Right atrium auricular region (tissue), 2 donors: Measurements from ENCODE around the gene TBC1D9B. TPM values are rescaled to one million over a fixed set of nuclear protein-coding genes. Genes with fewer than 3 reads are reported as not detected.
"Not testable (repeated sequence)": the region's sequence is repeated elsewhere in the genome, so short reads cannot be mapped to it uniquely, and the experiment has no call there.

ENCODE experiments used
- DNase-seq: peaks from one replicate; pipeline ENCODE4 v3.0.0-alpha.2; 2019; ENCODE audit warnings: low spot score
- H3K27ac ChIP-seq, 2 donors: fragments of 200-600 bp; sonication (generic); 1 replicate in 1 of 2; 2 replicates in 1 of 2; pipeline ENCODE4 v1.5.1; 2016 to 2019
- H3K27me3 ChIP-seq, 2 donors: fragments of 200-600 bp; sonication (generic); one replicate each; pipeline versions ENCODE4 v1.5.1 to v1.6.0; 2017 to 2019
- H3K36me3 ChIP-seq: fragments of 200-600 bp; sonication (generic); one replicate; pipeline ENCODE4 v1.5.1; 2016
- H3K4me1 ChIP-seq, 2 donors: fragments of 200-600 bp; sonication (generic); one replicate each; pipeline versions ENCODE4 v1.5.1 to v1.6.0; 2017 to 2019
- H3K4me3 ChIP-seq, 2 donors: fragments of 200-600 bp; sonication (generic); 1 replicate in 1 of 2; 2 replicates in 1 of 2; pipeline ENCODE4 v1.5.1; 2017 to 2019; ENCODE audit warnings: mild to moderate bottlenecking in 1 of 2, moderate library complexity in 1 of 2
- H3K9me3 ChIP-seq, 2 donors: fragments of 200-600 bp; sonication (generic); one replicate each; pipeline ENCODE4 v1.5.1; 2019
- total RNA-seq, 2 donors: library from RNA; depleted of rRNA; stranded (reverse); fragments of >200 nt; gene quantifications; one replicate each; pipeline ENCODE4 v1.1.0, GENCODE V29; 2016
- TF ChIP-seq, protein P1 (sequence below), 2 donors: fragments of 200-600 bp; sonication (generic); IDR thresholded peaks; one replicate each; pipeline ENCODE4 v1.5.1; 2019; ENCODE audit warnings: antibody characterized with exemption in 2 of 2

TBC1D9B gene
- total RNA-seq, 2 donors from 2014 or later = 33.5 to 57.7 TPM

DNA sequence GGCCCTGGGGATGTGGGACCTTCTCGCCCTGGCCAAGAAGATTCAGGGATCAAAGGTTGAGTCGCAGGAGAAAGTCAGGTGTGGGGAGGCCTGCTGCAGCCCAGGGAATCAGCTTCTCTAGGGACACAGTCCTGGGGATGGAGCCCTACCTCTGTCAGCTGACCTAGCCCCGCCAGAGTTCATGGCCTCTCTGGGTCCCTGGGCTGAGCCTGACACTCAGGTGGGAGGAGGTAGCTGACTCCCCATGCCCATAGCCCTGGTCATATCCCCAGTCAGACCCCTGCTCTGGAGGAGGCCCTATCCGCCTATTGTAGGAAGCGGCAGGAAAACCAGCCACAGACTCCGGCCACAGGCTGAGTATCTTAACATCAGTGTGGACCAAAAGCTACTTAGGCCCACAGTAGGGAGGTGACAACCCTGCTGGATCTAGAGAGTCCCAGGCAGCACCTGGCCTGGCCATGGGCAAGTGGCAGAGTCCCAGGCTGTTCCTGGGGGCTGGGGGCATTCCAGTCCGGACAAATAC is 34.0 kb downstream of the TBC1D9B start:
- DNase-seq = no peak
- Histone ChIP-seq H3K9me3 (no peaks in the 10 kb centered on the region), H3K4me1 (peaks cover 0 to 11% of the 10 kb centered on the region in 2 donors), H3K4me3 (no peak overlapping the region), H3K36me3 (peaks cover 54% of the 10 kb centered on the region), H3K27me3 (no peaks in the 10 kb centered on the region), H3K27ac (no peak overlapping the region)
- TF ChIP-seq, protein P1, sequence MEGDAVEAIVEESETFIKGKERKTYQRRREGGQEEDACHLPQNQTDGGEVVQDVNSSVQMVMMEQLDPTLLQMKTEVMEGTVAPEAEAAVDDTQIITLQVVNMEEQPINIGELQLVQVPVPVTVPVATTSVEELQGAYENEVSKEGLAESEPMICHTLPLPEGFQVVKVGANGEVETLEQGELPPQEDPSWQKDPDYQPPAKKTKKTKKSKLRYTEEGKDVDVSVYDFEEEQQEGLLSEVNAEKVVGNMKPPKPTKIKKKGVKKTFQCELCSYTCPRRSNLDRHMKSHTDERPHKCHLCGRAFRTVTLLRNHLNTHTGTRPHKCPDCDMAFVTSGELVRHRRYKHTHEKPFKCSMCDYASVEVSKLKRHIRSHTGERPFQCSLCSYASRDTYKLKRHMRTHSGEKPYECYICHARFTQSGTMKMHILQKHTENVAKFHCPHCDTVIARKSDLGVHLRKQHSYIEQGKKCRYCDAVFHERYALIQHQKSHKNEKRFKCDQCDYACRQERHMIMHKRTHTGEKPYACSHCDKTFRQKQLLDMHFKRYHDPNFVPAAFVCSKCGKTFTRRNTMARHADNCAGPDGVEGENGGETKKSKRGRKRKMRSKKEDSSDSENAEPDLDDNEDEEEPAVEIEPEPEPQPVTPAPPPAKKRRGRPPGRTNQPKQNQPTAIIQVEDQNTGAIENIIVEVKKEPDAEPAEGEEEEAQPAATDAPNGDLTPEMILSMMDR (IDR thresholded peaks at IDR 0.05) = no peak

DNA sequence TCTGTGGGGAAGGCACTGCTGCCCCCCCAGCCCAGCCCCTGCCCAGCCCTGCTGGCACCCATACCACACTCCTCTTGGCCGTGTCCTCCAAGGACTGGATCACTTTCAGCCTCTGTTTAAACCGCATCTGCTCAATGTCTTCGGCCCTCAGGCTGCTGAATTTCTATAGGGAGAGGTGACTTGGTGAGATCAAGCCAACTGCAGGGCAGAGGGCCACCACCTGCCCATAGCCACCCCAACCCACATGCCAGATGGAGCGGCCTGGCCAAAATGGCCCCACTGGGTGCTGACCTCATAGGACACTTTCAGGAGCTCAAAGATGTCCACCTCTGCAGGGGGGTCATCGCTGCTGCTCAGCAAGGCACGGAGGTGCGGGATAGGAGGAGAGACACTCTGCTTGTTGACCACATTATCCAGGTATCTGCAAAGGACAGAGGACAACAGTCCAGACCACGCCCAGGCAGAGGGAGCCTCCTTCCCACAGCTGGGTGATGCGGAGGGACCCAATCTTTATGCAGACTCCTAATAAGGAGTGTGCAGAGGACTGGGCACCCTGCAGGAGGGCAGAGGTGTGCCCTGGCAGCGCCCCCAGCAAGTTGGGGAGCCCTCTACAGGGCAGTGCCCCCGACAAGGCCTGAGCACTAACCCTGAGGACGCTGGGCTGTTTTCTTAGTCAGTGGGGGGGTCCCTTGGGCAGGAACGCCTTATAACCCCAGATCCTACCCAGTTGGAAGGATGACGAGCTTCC is 34.7 kb downstream of the TBC1D9B start:
- Histone ChIP-seq H3K27me3 (no peaks in the 10 kb centered on the region), H3K4me1 (peaks cover 0 to 11% of the 10 kb centered on the region in 2 donors), H3K36me3 (peaks cover 49% of the 10 kb centered on the region), H3K9me3 (no peaks in the 10 kb centered on the region), H3K4me3 (no peak overlapping the region), H3K27ac (no peak overlapping the region)
- DNase-seq = no peak
- TF ChIP-seq, protein P1 (IDR thresholded peaks at IDR 0.05) = no peak

- peaks cover 56% of the 10 kb centered on the region for H3K36me3 ChIP-seq
- H3K4me3 ChIP-seq = no peak overlapping the region
- no peaks in the 10 kb centered on the region for H3K9me3 ChIP-seq
- DNase-seq = no peak
- H3K27ac ChIP-seq = no peak overlapping the region
- no peaks in the 10 kb centered on the region for H3K27me3 ChIP-seq
- TF ChIP-seq, protein P1 (IDR thresholded peaks at IDR 0.05) = no peak
- peaks cover 0 to 11% of the 10 kb centered on the region in 2 donors for H3K4me1 ChIP-seq
These were observed 35.5 kb downstream of the TBC1D9B start for GRCh38 chr5:179872055-179872827.

DNA sequence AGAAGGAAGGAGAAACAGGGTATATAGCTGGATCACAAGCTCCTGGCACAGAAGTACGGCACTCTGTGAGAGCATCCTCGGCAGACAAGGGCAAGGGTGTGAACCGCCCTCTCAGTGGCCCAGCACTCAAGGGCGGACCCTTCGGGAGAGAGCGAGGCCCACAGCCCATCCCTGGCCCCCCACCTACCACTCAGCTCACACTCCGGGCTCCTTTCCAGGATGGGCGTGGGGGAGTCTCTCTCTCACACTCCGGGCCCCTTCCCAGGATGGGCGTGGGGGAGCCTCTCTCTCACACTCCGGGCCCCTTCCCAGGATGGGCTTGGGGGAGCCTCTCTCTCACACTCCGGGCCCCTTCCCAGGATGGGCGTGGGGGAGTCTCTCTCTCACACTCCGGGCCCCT is 36.2 kb downstream of the TBC1D9B start:
- not testable (repeated sequence) for H3K27me3 ChIP-seq, H3K9me3 ChIP-seq, H3K4me3 ChIP-seq, H3K27ac ChIP-seq, DNase-seq
- H3K36me3 ChIP-seq = peaks cover 61% of the 10 kb centered on the region
- H3K4me1 ChIP-seq = peaks cover 0 to 11% of the 10 kb centered on the region in 2 donors

- Histone ChIP-seq H3K36me3 (peaks cover 60% of the 10 kb centered on the region), H3K27ac (peak overlapping the region in 1 of 2 donors; percentile 31), H3K4me3 (no peak overlapping the region), H3K9me3 (no peaks in the 10 kb centered on the region), H3K4me1 (peaks cover 0 to 11% of the 10 kb centered on the region in 2 donors), H3K27me3 (no peaks in the 10 kb centered on the region)
- no peak for DNase-seq
- TF ChIP-seq, protein P1 (IDR thresholded peaks at IDR 0.05) = no peak
These were observed 36.7 kb downstream of the TBC1D9B start for GRCh38 chr5:179870952-179871351.

- no peak overlapping the region for H3K4me3 ChIP-seq
- H3K36me3 ChIP-seq = peaks cover 56% of the 10 kb centered on the region
- peaks cover 0 to 11% of the 10 kb centered on the region in 2 donors for H3K4me1 ChIP-seq
- H3K27me3 ChIP-seq = no peaks in the 10 kb centered on the region
- TF ChIP-seq, protein P1 (IDR thresholded peaks at IDR 0.05) = no peak
- no peaks in the 10 kb centered on the region for H3K9me3 ChIP-seq
- peak overlapping the region in 1 of 2 donors; percentile 31 for H3K27ac ChIP-seq
- DNase-seq = no peak
These were observed 37.2 kb downstream of the TBC1D9B start for GRCh38 chr5:179870403-179870903.
